Measurements from ENCODE around the gene NELFB.

The NELFB gene

GRCh38 chr9:137311986-137312851 lies 57.1 kb downstream of the NELFB start:
- TF ChIP-seq CTCF (IDR thresholded peaks at IDR 0.05; ENCODE audit: insufficient read depth, low read length, missing control alignments) = no peak
- ChIA-PET POLR2A (interaction anchor here (0.6 kb wide), 1 partner anchor 62 kb away, joined by 3 read pairs; no protein-coding TSS in a partner anchor), CTCF (interaction anchor here (1.8 kb wide), 1 partner anchor 9 kb away, joined by 6 read pairs; the partner anchor contains the start of gene NRARP)
- no peak for DNase-seq (ENCODE audit: low read depth, low spot score)
- H3K4me3 ChIP-seq (ENCODE audit: low read depth, low read length) = no peak overlapping the region

DNA sequence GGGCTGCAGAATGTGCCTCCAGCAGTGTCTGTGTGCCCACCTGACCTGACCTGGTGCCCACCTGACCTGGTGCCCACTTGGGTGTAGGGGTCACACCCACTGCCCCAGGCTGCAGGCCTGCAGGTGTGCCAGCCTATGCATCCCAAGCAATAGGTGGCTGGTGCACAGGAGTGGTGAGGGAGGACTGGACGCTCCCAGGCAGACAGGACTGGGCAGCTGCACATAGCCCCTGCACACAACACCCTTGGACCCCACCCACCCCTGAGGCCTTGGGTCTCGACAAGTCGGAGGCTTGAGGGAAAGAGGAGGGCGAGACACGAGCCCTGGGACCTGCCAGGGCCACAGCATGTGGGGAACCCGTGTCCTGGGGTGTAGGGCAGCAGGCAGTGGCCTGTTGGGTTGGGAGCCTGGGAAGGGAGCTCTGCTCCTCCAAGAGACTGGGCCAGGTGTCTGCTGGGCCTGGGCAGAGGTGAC lies 57.8 kb downstream of the NELFB start:
- ChIA-PET POLR2A (interaction anchor here (0.6 kb wide), 1 partner anchor 62 kb away, joined by 3 read pairs; no protein-coding TSS in a partner anchor), CTCF (interaction anchor here (1.8 kb wide), 1 partner anchor 10 kb away, joined by 6 read pairs; the partner anchor contains the start of gene NRARP)
- no peak for DNase-seq (ENCODE audit: low read depth, low spot score)
- H3K4me3 ChIP-seq (ENCODE audit: low read depth, low read length) = no peak overlapping the region
- TF ChIP-seq CTCF (IDR thresholded peaks at IDR 0.05; ENCODE audit: insufficient read depth, low read length, missing control alignments) = no peak

DNA sequence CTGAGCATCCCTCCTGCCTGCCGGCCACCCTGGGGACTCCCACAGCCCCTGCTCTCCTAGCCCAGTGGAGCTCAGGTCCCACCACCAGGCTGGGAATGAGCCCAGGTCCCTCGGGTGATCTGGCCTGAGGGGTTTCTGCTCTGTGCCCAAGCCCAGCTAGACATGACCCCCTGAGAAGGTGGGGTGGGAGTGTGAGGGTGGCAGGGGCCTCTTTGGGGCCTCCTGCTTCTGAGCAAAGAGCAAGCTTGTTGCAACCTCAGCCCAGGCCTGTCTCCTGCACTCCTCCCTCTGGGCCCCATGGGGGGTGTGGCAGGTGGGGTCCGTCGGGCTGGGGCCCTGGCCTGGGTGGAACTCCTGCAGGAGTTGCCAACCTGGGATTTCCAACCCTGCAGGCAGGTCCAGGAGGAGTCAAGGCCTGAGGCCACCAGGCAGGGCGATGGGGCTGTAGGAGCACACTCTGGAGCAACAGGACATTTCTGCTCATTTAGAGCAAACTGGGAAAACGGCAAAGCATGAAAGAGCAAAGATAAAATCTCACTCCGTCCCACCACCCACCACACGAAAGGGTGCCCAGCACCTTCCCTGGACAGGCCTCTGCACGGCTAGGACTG lies 58.3 kb downstream of the NELFB start:
- POLR2A ChIA-PET = interaction anchor here (0.6 kb wide), 1 partner anchor 61 kb away, joined by 3 read pairs; no protein-coding TSS in a partner anchor
- no peak for DNase-seq (ENCODE audit: low read depth, low spot score)
- CTCF ChIA-PET = interaction anchor here (1.8 kb wide), 1 partner anchor 11 kb away, joined by 6 read pairs; the partner anchor contains the start of gene NRARP
- TF ChIP-seq CTCF (IDR thresholded peaks at IDR 0.05; ENCODE audit: insufficient read depth, low read length, missing control alignments) = no peak
- no peak overlapping the region for H3K4me3 ChIP-seq (ENCODE audit: low read depth, low read length)

DNA sequence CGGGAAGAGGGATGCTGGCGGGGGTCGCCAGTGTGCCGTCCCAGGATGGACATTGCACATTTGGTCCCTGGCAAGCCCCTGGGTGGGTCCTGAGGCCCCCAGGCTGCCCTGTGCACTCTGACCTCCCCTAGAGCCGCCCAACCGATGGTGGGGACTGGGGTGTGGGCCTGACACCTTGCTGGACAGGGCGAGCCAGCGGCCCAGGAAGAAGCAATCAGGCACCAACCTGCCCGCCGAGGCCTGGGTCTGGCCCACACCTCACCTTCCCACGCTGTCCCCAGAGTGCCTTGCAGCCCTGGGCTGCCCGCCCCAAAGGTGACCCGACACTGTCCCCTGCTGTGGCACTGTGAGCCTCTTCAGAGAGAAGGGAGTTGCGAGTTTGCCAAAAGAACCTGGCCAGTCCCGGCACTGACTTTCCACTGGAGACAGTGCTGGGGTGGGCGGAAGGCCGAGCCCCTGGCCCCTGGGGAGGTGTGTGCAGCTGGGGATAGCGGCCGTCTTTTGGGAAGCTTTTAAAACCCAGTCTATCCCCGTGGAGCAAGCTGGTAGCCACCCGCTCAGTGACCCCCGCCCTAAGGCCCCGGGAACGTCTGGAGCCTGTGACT lies 58.9 kb downstream of the NELFB start:
- POLR2A ChIA-PET = no interaction called here
- no peak for DNase-seq (ENCODE audit: low read depth, low spot score)
- TF ChIP-seq CTCF (IDR thresholded peaks at IDR 0.05; ENCODE audit: insufficient read depth, low read length, missing control alignments) = no peak
- no peak overlapping the region for H3K4me3 ChIP-seq (ENCODE audit: low read depth, low read length)
- CTCF ChIA-PET = interaction anchor here (1.8 kb wide), 1 partner anchor 11 kb away, joined by 6 read pairs; the partner anchor contains the start of gene NRARP

- ChIA-PET CTCF (no interaction called here), POLR2A (no interaction called here)
- no peak for TF ChIP-seq CTCF (IDR thresholded peaks at IDR 0.05; ENCODE audit: insufficient read depth, low read length, missing control alignments)
- DNase-seq (ENCODE audit: low read depth, low spot score) = no peak
- no peak overlapping the region for H3K4me3 ChIP-seq (ENCODE audit: low read depth, low read length)
These were observed 59.7 kb downstream of the NELFB start for GRCh38 chr9:137314561-137315560.

Measured in AG04449 (cell line).